Endothelial cell (in vitro differentiated cells): Measurements from ENCODE around the gene KCTD8. TPM values are rescaled to one million over a fixed set of nuclear protein-coding genes. Genes with fewer than 3 reads are reported as not detected.
A peak's percentile ranks its signal among the peaks of the same experiment; 100 is the strongest.

Experiments
- DNase-seq: peaks from one replicate; pipeline ENCODE4 v3.0.0; 2021; ENCODE audit warnings: low spot score
- H3K27ac Mint-ChIP-seq: one replicate; pipeline ENCODE4 v1.8.0; 2021; ENCODE audit warnings: mixed read lengths, inconsistent platforms; ENCODE audit not compliant: unreplicated experiment
- H3K27me3 Mint-ChIP-seq: one replicate; pipeline ENCODE4 v1.8.0; 2021; ENCODE audit warnings: mild to moderate bottlenecking, moderate library complexity, mixed read lengths, inconsistent platforms; ENCODE audit not compliant: unreplicated experiment
- H3K36me3 Mint-ChIP-seq: one replicate; pipeline ENCODE4 v1.8.0; 2021; ENCODE audit warnings: mild to moderate bottlenecking, low read depth, mixed read lengths, inconsistent platforms; ENCODE audit not compliant: unreplicated experiment
- H3K4me1 Mint-ChIP-seq: one replicate; pipeline ENCODE4 v1.8.0; 2021; ENCODE audit warnings: mild to moderate bottlenecking, mixed read lengths, inconsistent platforms; ENCODE audit not compliant: unreplicated experiment
- H3K4me3 Mint-ChIP-seq: one replicate; pipeline ENCODE4 v1.8.0; 2021; ENCODE audit warnings: mild to moderate bottlenecking, mixed read lengths, inconsistent platforms; ENCODE audit not compliant: unreplicated experiment
- H3K9me3 Mint-ChIP-seq: one replicate; pipeline ENCODE4 v1.8.0; 2021; ENCODE audit warnings: mixed read lengths, inconsistent platforms; ENCODE audit not compliant: unreplicated experiment
- CTCF ChIP-seq: fragments of 200-600 bp; sonication (generic); IDR thresholded peaks from one replicate; pipeline ENCODE4 v1.5.0; 2021; ENCODE audit warnings: antibody characterized with exemption; ENCODE audit not compliant: unreplicated experiment
- long read RNA-seq: library from polyadenylated mRNA; unstranded; transcript quantifications from one replicate; pipeline ENCODE4 v2.0.0, GENCODE V29; 2020; ENCODE audit not compliant: unreplicated experiment
- total RNA-seq: library from RNA; stranded (reverse); fragmentation: NEBNext Ultra II Directional; extraction: Animal tissue kit (Norgen Biotek cat#: 25700); gene quantifications from one replicate; pipeline ENCODE4 v1.2.1, GENCODE V29; 2021; ENCODE audit not compliant: unreplicated experiment

KCTD8 gene
- 0.62 TPM for total RNA-seq
- long read RNA-seq: 0 reads

DNA sequence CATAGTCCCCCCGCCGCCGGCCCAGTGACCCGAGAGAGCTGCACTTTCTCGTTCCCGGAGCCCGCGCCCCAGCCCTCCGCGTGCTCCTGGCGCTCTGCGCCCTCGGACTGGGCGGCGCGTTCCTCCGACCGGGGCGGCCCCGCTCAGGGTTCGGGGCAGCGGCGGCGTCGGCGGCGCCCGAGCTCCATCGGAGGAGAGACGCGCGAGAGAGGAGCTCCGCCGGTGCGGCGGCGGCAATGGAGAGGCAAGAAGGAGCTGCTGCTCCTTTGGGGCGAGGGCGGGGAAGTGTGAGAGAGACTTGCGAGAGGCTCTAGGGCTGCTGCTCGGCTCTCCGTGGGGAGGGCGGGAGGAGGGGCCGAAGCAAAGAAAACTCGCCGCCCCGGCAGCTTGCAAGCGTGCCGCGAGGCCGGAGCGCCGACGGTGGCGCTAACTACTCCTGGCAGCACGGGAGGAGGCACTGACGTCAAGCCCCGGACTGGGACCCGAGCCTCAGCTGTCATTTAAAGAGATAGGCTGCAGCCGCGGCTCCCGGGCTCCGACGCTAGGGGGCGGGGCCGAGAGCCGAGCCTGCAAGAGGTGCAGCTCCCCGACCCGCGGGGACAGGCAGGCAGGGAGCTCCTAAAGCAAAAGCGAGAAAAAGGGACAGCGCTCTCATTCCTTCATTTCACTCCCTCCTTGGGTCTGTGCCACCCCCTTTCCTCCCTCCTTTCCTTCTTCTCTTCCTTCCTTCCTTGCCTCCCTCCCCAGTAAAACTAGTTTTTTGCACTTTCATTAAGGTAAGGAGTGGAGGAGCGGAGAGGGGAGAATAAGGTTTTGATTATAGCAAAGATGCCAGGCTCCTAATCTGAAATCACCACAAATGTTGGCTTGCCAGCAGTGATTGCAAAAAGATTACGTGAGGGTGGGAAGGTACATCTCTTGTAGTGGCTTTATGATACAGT is at the start of gene KCTD8:
Gene KCTD8 (minus strand): TSS at position 289 of the 941 bp plus-strand sequence.
- Mint-ChIP-seq H3K9me3 (no peaks in the 10 kb centered on the region), H3K4me3 (peak within 1 kb of the TSS; percentile 89), H3K27me3 (peaks cover 15% of the 10 kb centered on the region), H3K4me1 (peaks cover 17% of the 10 kb centered on the region), H3K36me3 (no peaks in the 10 kb centered on the region), H3K27ac (no peak within 1 kb of the TSS)
- peak; percentile 94 for DNase-seq
- TF ChIP-seq CTCF: peak; percentile 92

DNA sequence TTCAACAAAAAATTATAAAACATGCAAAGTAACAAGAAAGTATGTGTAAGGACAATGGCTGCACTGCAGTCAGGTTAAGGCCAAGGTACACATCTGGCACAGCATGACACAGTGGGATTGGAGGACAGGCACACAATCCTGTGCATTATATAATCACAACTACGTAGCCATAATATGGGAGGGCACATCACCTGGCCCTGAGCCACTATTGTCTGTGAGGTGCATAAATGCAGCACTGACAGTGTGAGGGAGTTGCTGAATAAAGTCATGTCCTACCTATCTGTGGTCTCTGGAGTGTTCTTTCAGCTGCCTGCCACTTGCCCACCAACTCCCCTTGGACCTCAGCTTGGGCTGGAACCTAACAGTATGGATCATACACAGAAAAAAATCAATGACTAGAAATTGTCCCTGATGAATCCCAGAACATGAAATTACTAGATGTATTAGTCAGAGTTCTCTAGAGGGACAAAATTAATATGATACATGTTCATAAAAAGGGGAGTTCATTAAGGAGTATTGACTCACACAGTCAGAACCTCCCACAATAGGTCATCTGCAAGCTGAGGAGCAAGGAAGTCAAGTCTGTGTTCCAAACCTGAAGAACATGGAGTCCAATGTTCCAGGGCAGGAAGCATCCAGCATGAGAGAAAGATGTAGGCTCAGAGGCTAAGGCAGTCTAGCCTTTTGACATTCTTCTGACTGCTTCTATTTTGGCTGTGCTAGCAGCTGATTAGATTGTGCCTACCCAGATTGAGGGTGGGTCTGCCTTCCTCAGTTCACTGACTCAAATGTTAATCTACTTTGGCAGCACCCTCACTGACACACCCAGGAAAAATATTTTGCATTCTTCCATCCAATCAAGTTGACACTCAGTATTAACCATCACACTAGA is 46.4 kb upstream of the KCTD8 start:
- Mint-ChIP-seq H3K4me1 (no peaks in the 10 kb centered on the region), H3K4me3 (no peak overlapping the region), H3K9me3 (no peaks in the 10 kb centered on the region), H3K27me3 (no peaks in the 10 kb centered on the region), H3K36me3 (no peaks in the 10 kb centered on the region), H3K27ac (no peak overlapping the region)
- no peak for DNase-seq
- no peak for TF ChIP-seq CTCF

DNA sequence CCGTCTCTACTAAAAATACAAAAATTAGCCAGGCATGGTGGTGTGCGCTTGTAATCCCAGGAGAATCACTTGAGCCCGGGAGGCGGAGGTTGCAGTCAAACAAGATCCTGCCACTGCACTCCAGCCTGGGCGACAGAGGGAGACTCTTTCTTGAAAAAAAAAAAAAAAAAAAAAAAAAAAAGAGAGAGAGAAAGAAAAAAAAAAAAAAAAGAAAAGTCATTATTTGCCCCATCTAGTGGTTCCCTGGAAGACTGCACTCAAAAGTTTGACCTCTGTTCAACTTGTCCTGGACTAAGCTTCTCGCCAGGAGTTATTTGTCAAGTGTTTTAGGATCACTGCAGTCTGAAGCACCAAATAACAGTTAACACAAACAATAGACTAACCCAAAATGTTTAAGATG is 45.3 kb upstream of the KCTD8 start:
- no peaks in the 10 kb centered on the region for H3K9me3 Mint-ChIP-seq

DNA sequence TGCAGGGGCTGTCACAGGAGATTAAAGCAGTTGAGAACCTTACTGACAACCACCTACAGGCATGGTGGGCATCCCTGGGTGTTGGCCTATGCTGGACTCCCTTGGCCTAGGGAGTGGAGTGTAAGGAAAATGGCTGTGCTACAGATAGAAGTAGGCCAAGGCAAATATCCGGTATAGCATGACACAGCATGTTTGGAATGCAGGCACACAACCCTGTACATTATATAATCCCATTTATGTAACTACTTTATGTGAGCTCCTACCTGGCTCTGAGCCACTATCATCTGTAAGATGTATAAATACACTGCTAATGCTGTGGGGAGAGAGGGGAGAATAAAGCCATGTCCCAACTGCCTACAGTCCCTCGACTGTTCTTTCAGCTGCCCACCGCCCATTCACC is 38.7 kb upstream of the KCTD8 start:
- no peak for DNase-seq
- H3K9me3 Mint-ChIP-seq: peaks cover 4% of the 10 kb centered on the region
- H3K27me3 Mint-ChIP-seq: peaks cover 2% of the 10 kb centered on the region
- no peaks in the 10 kb centered on the region for H3K36me3 Mint-ChIP-seq
- no peaks in the 10 kb centered on the region for H3K4me1 Mint-ChIP-seq
- no peak for TF ChIP-seq CTCF
- no peak overlapping the region for H3K27ac Mint-ChIP-seq
- H3K4me3 Mint-ChIP-seq: no peak overlapping the region

More for the DNA sequence above, 45.3 kb upstream of the KCTD8 start:
- TF ChIP-seq CTCF: peak; percentile 64
- Mint-ChIP-seq H3K36me3 (no peaks in the 10 kb centered on the region), H3K4me1 (no peaks in the 10 kb centered on the region), H3K4me3 (no peak overlapping the region), H3K27ac (no peak overlapping the region), H3K27me3 (no peaks in the 10 kb centered on the region)
- no peak for DNase-seq
